ENCODE results near the gene KLHL12. TPM values are rescaled to one million over a fixed set of nuclear protein-coding genes. Genes with fewer than 3 reads are reported as not detected.

The KLHL12 gene
- total and polyA plus RNA-seq, 2 donors (not counting 1 experiment from before 2014, with no cell fraction given) = 14.6 to 25.5 TPM

DNA sequence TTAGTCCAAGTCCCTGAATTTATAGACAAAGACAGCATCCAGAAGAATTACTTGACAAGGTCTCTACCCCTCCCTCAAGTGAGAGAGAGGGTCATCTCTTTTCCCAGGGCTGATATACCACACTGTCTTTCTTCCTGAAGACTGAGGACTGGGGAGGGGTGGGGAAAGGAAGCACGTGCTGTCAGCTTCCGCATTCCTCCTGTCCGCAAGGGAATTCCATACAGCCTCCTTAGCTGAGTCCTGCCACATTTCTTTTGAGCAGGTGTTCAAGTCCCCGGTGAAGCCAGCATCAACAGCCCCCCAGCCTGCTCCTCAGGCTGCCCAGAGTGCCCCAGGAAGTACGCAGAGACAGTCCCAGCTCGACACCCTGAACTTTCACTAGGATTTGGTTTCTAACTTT, 82.1 kb downstream of the KLHL12 start:
- 98% methylated on average over 6 of the region's 6 CpGs for WGBS (ENCODE audit: insufficient coverage)
- CTCF ChIA-PET = interaction anchor here (0.8 kb wide), 1 partner anchor 1853 kb away, joined by 3 read pairs; no protein-coding TSS in a partner anchor
- no peak for DNase-seq

GRCh38 chr1:202844259-202844658, 82.8 kb downstream of the KLHL12 start:
- Histone ChIP-seq H4K20me1 (ENCODE audit: control insufficient read depth, insufficient read depth, low read length, poor library complexity, severe bottlenecking) (no peaks in the 10 kb centered on the region), H3K9ac (ENCODE audit: low read length) (no peak overlapping the region), H3K27ac (ENCODE audit: low read length in 2 of 2) (no peak overlapping the region), H3K27me3 (replicated peaks in 1 of 4; ENCODE audit: control extremely low read depth in 1 of 4, control insufficient read depth in 3 of 4, insufficient read depth in 4 of 4, low read length in 3 of 4) (no peaks in the 10 kb centered on the region), H3K79me2 (ENCODE audit: control insufficient read depth, insufficient read depth, low read length) (no peaks in the 10 kb centered on the region), H3K4me2 (replicated peaks; ENCODE audit: low read depth, low read length, poor library complexity, severe bottlenecking) (no peak overlapping the region), H2AFZ (ENCODE audit: insufficient read depth, low read depth, low read length, poor library complexity, severe bottlenecking) (no peak overlapping the region), H3K9me3 (ENCODE audit: control extremely low read depth in 1 of 3, control insufficient read depth in 2 of 3, insufficient read depth in 1 of 3, low read length in 2 of 3) (no peaks in the 10 kb centered on the region), H3K4me1 (ENCODE audit: control insufficient read depth in 2 of 2, insufficient read depth in 2 of 2, low read length in 2 of 2) (peaks cover 0 to 16% of the 10 kb centered on the region in 2 donors), H3K4me3 (ENCODE audit: control extremely low read depth in 1 of 5, extremely low read depth in 1 of 5, insufficient read depth in 1 of 5, low read depth in 2 of 5, low read length in 4 of 5) (no peak overlapping the region), H3K36me3 (replicated peaks in 1 of 2; ENCODE audit: control extremely low read depth in 1 of 2, control insufficient read depth in 1 of 2, extremely low read depth in 1 of 2, insufficient read depth in 2 of 2, low read length in 1 of 2) (no peaks in the 10 kb centered on the region)
- CTCF ChIA-PET = no interaction called here
- no CpG with 5 or more reads among the region's 5 CpGs for WGBS (ENCODE audit: insufficient coverage)
- POLR2A ChIA-PET = no interaction called here
- intact Hi-C loops (cut with micrococcal nuclease) = no loop called here
- no peak for ATAC-seq (ENCODE audit: low read depth)
- no peak overlapping the region for H3K27ac Mint-ChIP-seq
- TF ChIP-seq CTCF (IDR thresholded peaks at IDR 0.05) = no peak
- no peak for TF ChIP-seq EZH2 (IDR thresholded peaks at IDR 0.05; ENCODE audit: borderline replicate concordance, insufficient read depth, low read depth, low read length, poor library complexity, severe bottlenecking)
- no peak for DNase-seq
- H3K4me3 Mint-ChIP-seq = no peak overlapping the region
- H3K9me3 Mint-ChIP-seq (ENCODE audit: insufficient read depth) = no peaks in the 10 kb centered on the region
- H3K4me1 Mint-ChIP-seq = peaks cover 13% of the 10 kb centered on the region
- peaks cover 3% of the 10 kb centered on the region for H3K27me3 Mint-ChIP-seq

More for the DNA sequence above, 82.1 kb downstream of the KLHL12 start:
- no peaks in the 10 kb centered on the region for H4K20me1 ChIP-seq (ENCODE audit: control insufficient read depth, insufficient read depth, low read length, poor library complexity, severe bottlenecking)
- no peaks in the 10 kb centered on the region for H3K36me3 ChIP-seq (replicated peaks in 1 of 2; ENCODE audit: control extremely low read depth in 1 of 2, control insufficient read depth in 1 of 2, extremely low read depth in 1 of 2, insufficient read depth in 2 of 2, low read length in 1 of 2)
- no peak overlapping the region for H3K4me3 ChIP-seq (ENCODE audit: control extremely low read depth in 1 of 5, extremely low read depth in 1 of 5, insufficient read depth in 1 of 5, low read depth in 2 of 5, low read length in 4 of 5)
- POLR2A ChIA-PET = interaction anchor here (0.6 kb wide), 1 partner anchor 29 kb away, joined by 4 read pairs; no protein-coding TSS in a partner anchor
- no peaks in the 10 kb centered on the region for H3K27me3 ChIP-seq (replicated peaks in 1 of 4; ENCODE audit: control extremely low read depth in 1 of 4, control insufficient read depth in 3 of 4, insufficient read depth in 4 of 4, low read length in 3 of 4)
- Mint-ChIP-seq H3K9me3 (ENCODE audit: insufficient read depth) (no peaks in the 10 kb centered on the region), H3K4me1 (peaks cover 15% of the 10 kb centered on the region), H3K27me3 (peaks cover 3% of the 10 kb centered on the region), H3K4me3 (no peak overlapping the region), H3K27ac (no peak overlapping the region)
- no peak overlapping the region for H2AFZ ChIP-seq (ENCODE audit: insufficient read depth, low read depth, low read length, poor library complexity, severe bottlenecking)
- no peak overlapping the region for H3K4me2 ChIP-seq (replicated peaks; ENCODE audit: low read depth, low read length, poor library complexity, severe bottlenecking)
- TF ChIP-seq EZH2 (IDR thresholded peaks at IDR 0.05; ENCODE audit: borderline replicate concordance, insufficient read depth, low read depth, low read length, poor library complexity, severe bottlenecking) (no peak), CTCF (IDR thresholded peaks at IDR 0.05) (no peak)
- intact Hi-C loops (cut with micrococcal nuclease) = no loop called here
- H3K9ac ChIP-seq (ENCODE audit: low read length) = no peak overlapping the region
- peaks cover 0 to 13% of the 10 kb centered on the region in 2 donors for H3K4me1 ChIP-seq (ENCODE audit: control insufficient read depth in 2 of 2, insufficient read depth in 2 of 2, low read length in 2 of 2)
- ATAC-seq (ENCODE audit: low read depth) = no peak
- no peaks in the 10 kb centered on the region for H3K79me2 ChIP-seq (ENCODE audit: control insufficient read depth, insufficient read depth, low read length)
- H3K9me3 ChIP-seq (ENCODE audit: control extremely low read depth in 1 of 3, control insufficient read depth in 2 of 3, insufficient read depth in 1 of 3, low read length in 2 of 3) = no peaks in the 10 kb centered on the region
- H3K27ac ChIP-seq (ENCODE audit: low read length in 2 of 2) = no peak overlapping the region

Measured in B cell (primary cell).